C4-2B (cell line): ENCODE data around the gene RGS17.

Experiments
- ZFX ChIP-seq: fragments of 450-650 bp; IDR thresholded peaks from 2 replicates; pipeline ENCODE4 v1.6.1; 2017
- TF ChIP-seq, protein P1 (sequence below): fragments of 450-650 bp; conservative IDR thresholded peaks from 2 replicates; pipeline ENCODE4 v1.5.1; 2017; ENCODE audit warnings: mild to moderate bottlenecking

DNA sequence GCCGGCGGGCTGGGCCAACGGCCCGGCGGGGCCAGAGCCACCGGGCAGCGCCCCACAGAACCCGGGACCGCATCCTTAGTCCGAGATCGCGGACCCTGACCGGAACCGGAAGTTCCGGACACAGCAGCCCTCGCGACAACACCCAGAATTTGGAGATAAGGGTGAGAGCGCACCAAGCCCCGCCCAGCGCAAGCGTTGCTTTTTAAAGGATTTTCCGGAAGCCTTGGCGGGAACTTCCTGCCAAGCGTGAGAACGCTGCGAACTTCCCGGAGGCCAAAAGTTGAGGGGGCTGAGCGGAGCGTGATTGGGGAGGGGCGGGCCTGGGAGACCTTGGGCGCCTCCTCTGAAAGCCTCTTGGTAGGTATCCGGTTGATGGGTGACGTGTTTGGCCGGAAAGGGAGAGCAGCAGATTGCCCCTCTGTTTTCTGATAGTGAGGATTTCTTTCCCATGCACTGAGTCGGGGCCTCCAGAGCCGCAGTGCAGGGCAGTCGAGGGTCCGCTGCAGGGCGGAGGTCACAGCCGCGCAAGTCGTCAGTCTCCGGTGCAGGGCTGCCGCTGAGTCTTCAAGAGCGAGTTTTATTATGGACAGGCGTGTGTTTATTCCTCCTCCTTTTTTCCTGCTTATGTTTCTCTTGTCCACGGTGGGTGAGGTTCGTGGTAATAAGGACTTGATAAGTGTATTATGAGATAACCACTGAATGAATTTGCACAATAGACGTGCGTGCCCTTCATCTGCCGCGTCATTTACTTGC lies 128.3 kb downstream of the RGS17 start, which contains the start of gene MTRF1L:
- TF ChIP-seq, protein P1, sequence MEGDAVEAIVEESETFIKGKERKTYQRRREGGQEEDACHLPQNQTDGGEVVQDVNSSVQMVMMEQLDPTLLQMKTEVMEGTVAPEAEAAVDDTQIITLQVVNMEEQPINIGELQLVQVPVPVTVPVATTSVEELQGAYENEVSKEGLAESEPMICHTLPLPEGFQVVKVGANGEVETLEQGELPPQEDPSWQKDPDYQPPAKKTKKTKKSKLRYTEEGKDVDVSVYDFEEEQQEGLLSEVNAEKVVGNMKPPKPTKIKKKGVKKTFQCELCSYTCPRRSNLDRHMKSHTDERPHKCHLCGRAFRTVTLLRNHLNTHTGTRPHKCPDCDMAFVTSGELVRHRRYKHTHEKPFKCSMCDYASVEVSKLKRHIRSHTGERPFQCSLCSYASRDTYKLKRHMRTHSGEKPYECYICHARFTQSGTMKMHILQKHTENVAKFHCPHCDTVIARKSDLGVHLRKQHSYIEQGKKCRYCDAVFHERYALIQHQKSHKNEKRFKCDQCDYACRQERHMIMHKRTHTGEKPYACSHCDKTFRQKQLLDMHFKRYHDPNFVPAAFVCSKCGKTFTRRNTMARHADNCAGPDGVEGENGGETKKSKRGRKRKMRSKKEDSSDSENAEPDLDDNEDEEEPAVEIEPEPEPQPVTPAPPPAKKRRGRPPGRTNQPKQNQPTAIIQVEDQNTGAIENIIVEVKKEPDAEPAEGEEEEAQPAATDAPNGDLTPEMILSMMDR, result no peak
- TF ChIP-seq ZFX, result peak; percentile 47; the same call in 1 of the 2 replicates
